Transverse colon (tissue), 4 donors: ENCODE data around the gene PEX3. TPM values are rescaled to one million over a fixed set of nuclear protein-coding genes. Genes with fewer than 3 reads are reported as not detected.

Source experiments
- DNase-seq: peaks from one replicate; pipeline ENCODE4 v3.0.0-alpha.2; 2019
- H3K27ac ChIP-seq, 4 donors: fragments of 200-600 bp; sonication (generic); 2 replicates each; pipeline ENCODE4 v1.5.1; 2016 to 2018; ENCODE audit warnings: inconsistent platforms in 4 of 4
- H3K27me3 ChIP-seq: fragments of 200-600 bp; sonication (generic); 2 replicates; pipeline ENCODE4 v1.5.1; 2017; ENCODE audit warnings: inconsistent platforms
- H3K36me3 ChIP-seq, 4 donors: fragments of 200-600 bp; sonication (generic); 2 replicates each; pipeline ENCODE4 v1.5.1; 2017 to 2019; ENCODE audit warnings: inconsistent platforms in 4 of 4
- H3K4me1 ChIP-seq, 4 donors: fragments of 200-600 bp; sonication (generic); 2 replicates each; pipeline ENCODE4 v1.5.1; 2017 to 2020; ENCODE audit warnings: inconsistent platforms in 4 of 4
- H3K4me3 ChIP-seq, 4 donors: fragments of 200-600 bp; sonication (generic); 1 replicate in 1 of 4; 2 replicates in 3 of 4; pipeline versions ENCODE4 v1.5.1 to v1.6.1; 2017 to 2019; ENCODE audit warnings: inconsistent platforms in 4 of 4
- H3K9me3 ChIP-seq, 2 donors: fragments of 200-600 bp; sonication (generic); 2 replicates each; pipeline ENCODE4 v1.5.1; 2017 to 2019; ENCODE audit warnings: inconsistent platforms in 2 of 2
- CTCF ChIP-seq, 5 experiments: fragments of 200-600 bp in 3 of 5; fragments of 450-650 bp in 2 of 5; sonication (generic) in 3 of 5; IDR thresholded peaks; 1 replicate in 2 of 5; 2 replicates in 3 of 5; pipeline ENCODE4 v1.5.1; 2016 to 2017; ENCODE audit warnings: antibody characterized with exemption in 5 of 5, inconsistent platforms in 3 of 5, mild to moderate bottlenecking in 2 of 5, moderate library complexity in 1 of 5
- EP300 ChIP-seq: sonication (generic); formaldehyde crosslinking; IDR thresholded peaks from one replicate; pipeline ENCODE4 v1.6.1; 2017; ENCODE audit warnings: antibody characterized with exemption, low read depth
- POLR2A ChIP-seq: fragments of 450-650 bp; IDR thresholded peaks from one replicate; pipeline ENCODE4 v1.6.1; 2016; ENCODE audit warnings: antibody characterized with exemption, mild to moderate bottlenecking, moderate library complexity
- POLR2AphosphoS5 ChIP-seq, 3 donors: sonication (generic); formaldehyde crosslinking; IDR thresholded peaks; one replicate each; pipeline ENCODE4 v1.6.1; 2016; ENCODE audit warnings: antibody characterized with exemption in 3 of 3
- WGBS, 2 donors: methylation state at CpG; one replicate each; pipeline ENCODE4 v1.1.5; 2018; ENCODE audit warnings: low coverage in 1 of 2; 5-methylcytosine and 5-hydroxymethylcytosine counted together
- in situ Hi-C, 4 donors: fragments of 200-750 bp; cut with MboI; loops; one replicate each; pipeline versions ENCODE4 v1.15.0 to v1.15.1; 2017; ENCODE audit warnings: low sequenced_read_pairs in 3 of 4, low pct_ligation_motif_present in 1 of 4, low pct_unique_long_range_greater_than_20kb in 1 of 4
- intact Hi-C: fragments of 100-400 bp; cut with DNase I; formaldehyde crosslinking; loops from one replicate; pipeline ENCODE4 v1.15.1; 2023; ENCODE audit warnings: low total_unique reads
- total RNA-seq, 4 donors: library from RNA; depleted of rRNA; stranded (reverse); fragments of >200 nt; gene quantifications; one replicate each; pipeline ENCODE4 v1.1.0, GENCODE V29; 2016

The PEX3 gene
- total RNA-seq, 4 donors from 2014 or later = 7.6 to 13.2 TPM; not detected in 2

- intact Hi-C loops = no loop called here
- in situ Hi-C loops = loop anchor here in 2 of 4 donors (25.0 kb wide), 1 partner anchor 721 kb away; no protein-coding TSS in a partner anchor
Observed at GRCh38 chr6:143408787-143409162, 41.8 kb upstream of the PEX3 start.

DNA sequence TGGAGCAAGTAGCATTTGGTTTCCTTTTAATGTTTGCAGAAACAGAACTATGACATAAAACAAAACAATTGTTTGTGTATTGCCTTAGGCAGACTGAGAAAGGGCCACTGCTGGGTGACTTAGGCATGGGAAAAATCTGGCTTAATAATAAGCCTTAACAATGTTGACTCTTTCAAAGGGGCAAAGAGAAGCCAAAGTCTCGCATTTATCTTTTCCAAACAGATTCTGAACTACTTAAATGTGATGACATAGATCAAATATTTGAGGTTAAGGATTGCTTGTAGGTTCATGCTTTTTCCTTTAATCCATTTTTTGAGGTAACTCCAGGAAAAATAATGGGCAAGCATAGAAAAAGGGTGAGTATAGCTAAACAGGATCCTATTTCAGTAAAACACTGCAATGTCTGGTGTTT is 39.7 kb upstream of the PEX3 start:
- TF ChIP-seq POLR2AphosphoS5 (IDR thresholded peaks at IDR 0.05) (no peak), EP300 (no peak), POLR2A (no peak), CTCF (IDR thresholded peaks at IDR 0.05) (no peak)
- 63 to 88% methylated on average over 1 of the region's 1 CpG for WGBS, 2 donors
- Histone ChIP-seq H3K9me3 (no peaks in the 10 kb centered on the region), H3K4me3 (no peak overlapping the region), H3K27me3 (no peaks in the 10 kb centered on the region), H3K4me1 (no peaks in the 10 kb centered on the region), H3K27ac (no peak overlapping the region), H3K36me3 (no peaks in the 10 kb centered on the region)
- intact Hi-C loops (no loop called here), in situ Hi-C loops (loop anchor here (10.0 to 25.0 kb wide), 2 partner anchors 724 to 726 kb away; no protein-coding TSS in a partner anchor)
- DNase-seq = no peak

More at GRCh38 chr6:143408787-143409162, 41.8 kb upstream of the PEX3 start:
- no peak for DNase-seq
- TF ChIP-seq POLR2A (no peak), POLR2AphosphoS5 (IDR thresholded peaks at IDR 0.05) (no peak), CTCF (IDR thresholded peaks at IDR 0.05) (no peak), EP300 (no peak)
- no peak overlapping the region for H3K4me3 ChIP-seq
- H3K27ac ChIP-seq = no peak overlapping the region
- no peaks in the 10 kb centered on the region for H3K4me1 ChIP-seq
- no peaks in the 10 kb centered on the region for H3K9me3 ChIP-seq
- no peaks in the 10 kb centered on the region for H3K27me3 ChIP-seq
- H3K36me3 ChIP-seq = no peaks in the 10 kb centered on the region

GRCh38 chr6:143414769-143415168 is 35.8 kb upstream of the PEX3 start:
- no peak overlapping the region for H3K4me3 ChIP-seq
- H3K36me3 ChIP-seq = no peaks in the 10 kb centered on the region
- TF ChIP-seq CTCF (IDR thresholded peaks at IDR 0.05) (no peak), POLR2A (no peak), EP300 (no peak), POLR2AphosphoS5 (IDR thresholded peaks at IDR 0.05) (no peak)
- H3K27me3 ChIP-seq = no peaks in the 10 kb centered on the region
- no peak for DNase-seq
- 92 to 94% methylated on average over 3 of the region's 3 CpGs for WGBS, 2 donors
- no peaks in the 10 kb centered on the region for H3K9me3 ChIP-seq
- intact Hi-C loops (no loop called here), in situ Hi-C loops (loop anchor here (10.0 to 25.0 kb wide), 2 partner anchors 727 to 730 kb away; no protein-coding TSS in a partner anchor)
- H3K27ac ChIP-seq = no peak overlapping the region
- no peaks in the 10 kb centered on the region for H3K4me1 ChIP-seq

GRCh38 chr6:143419526-143419925 is 31.1 kb upstream of the PEX3 start:
- in situ Hi-C loops = loop anchor here (10.0 to 25.0 kb wide), 2 partner anchors 732 to 735 kb away; no protein-coding TSS in a partner anchor
- Histone ChIP-seq H3K4me3 (no peak overlapping the region), H3K9me3 (no peaks in the 10 kb centered on the region), H3K4me1 (no peaks in the 10 kb centered on the region), H3K27ac (no peak overlapping the region), H3K36me3 (no peaks in the 10 kb centered on the region), H3K27me3 (no peaks in the 10 kb centered on the region)
- no peak for DNase-seq
- no peak for TF ChIP-seq CTCF (IDR thresholded peaks at IDR 0.05)
- TF ChIP-seq POLR2A = no peak
- no peak for TF ChIP-seq EP300
- no peak for TF ChIP-seq POLR2AphosphoS5 (IDR thresholded peaks at IDR 0.05)
- intact Hi-C loops = no loop called here
- WGBS, 2 donors = 80 to 86% methylated on average over 1 to 6 of the region's 6 CpGs
